HCT116 (cell line): ENCODE data around the gene KYNU.

Source experiments
- ELF1 ChIP-seq: IDR thresholded peaks from 2 replicates; pipeline ENCODE4 v1.6.1; 2012; ENCODE audit warnings: low read depth, borderline replicate concordance
- EZH2 ChIP-seq: fragments of 200-600 bp; sonication (generic); IDR thresholded peaks from 2 replicates; pipeline ENCODE4 v1.6.1; 2017; ENCODE audit warnings: antibody characterized with exemption, mixed run types
- EZH2phosphoT487 ChIP-seq: fragments of 200-600 bp; IDR thresholded peaks from 2 replicates; pipeline ENCODE4 v1.6.1; 2018; ENCODE audit warnings: antibody characterized with exemption, borderline replicate concordance
- FOSL1 ChIP-seq: IDR thresholded peaks from 2 replicates; pipeline ENCODE4 v1.6.1; 2012; ENCODE audit warnings: low read depth
- JUND ChIP-seq: IDR thresholded peaks from 2 replicates; pipeline ENCODE4 v1.6.1; 2012
- POLR2A ChIP-seq: IDR thresholded peaks from 2 replicates; pipeline ENCODE4 v1.7.0; 2011; ENCODE audit warnings: borderline replicate concordance; ENCODE audit not compliant: insufficient read depth, insufficient read length; ENCODE audit errors: extremely low read depth
- RAD21 ChIP-seq: IDR thresholded peaks from 2 replicates; pipeline ENCODE4 v1.6.1; 2012; ENCODE audit warnings: low read depth, mild to moderate bottlenecking
- SIN3A ChIP-seq: IDR thresholded peaks from 2 replicates; pipeline ENCODE4 v1.6.1; 2012; ENCODE audit warnings: low read depth
- SP1 ChIP-seq: IDR thresholded peaks from 2 replicates; pipeline ENCODE4 v1.6.1; 2012; ENCODE audit warnings: low read depth
- YY1 ChIP-seq: IDR thresholded peaks from 2 replicates; pipeline ENCODE4 v1.6.1; 2011; ENCODE audit warnings: low read length, low read depth, moderate library complexity, mild to moderate bottlenecking; ENCODE audit not compliant: insufficient replicate concordance; ENCODE audit errors: extremely low read depth
- TF ChIP-seq, protein P1 (sequence below), 3 experiments: fragments of 200-600 bp in 1 of 3; sonication (generic) in 1 of 3; IDR thresholded peaks in 2 of 3; conservative IDR thresholded peaks in 1 of 3; 2 replicates each; pipeline ENCODE4 v1.5.1; 2012 to 2017; ENCODE audit warnings: low read depth in 2 of 3, low read length in 2 of 3, antibody characterized with exemption in 1 of 3, borderline replicate concordance in 1 of 3, control low read depth in 1 of 3, mild to moderate bottlenecking in 1 of 3, mixed read lengths in 1 of 3, mixed run types in 1 of 3, moderate library complexity in 1 of 3; ENCODE audit not compliant: insufficient read depth in 1 of 3
- TF ChIP-seq, protein P2 (sequence below): IDR thresholded peaks from 2 replicates; pipeline ENCODE4 v1.6.1; 2012
- TF ChIP-seq, protein P3 (sequence below): IDR thresholded peaks from 2 replicates; pipeline ENCODE4 v1.6.1; 2012; ENCODE audit warnings: low read depth

DNA sequence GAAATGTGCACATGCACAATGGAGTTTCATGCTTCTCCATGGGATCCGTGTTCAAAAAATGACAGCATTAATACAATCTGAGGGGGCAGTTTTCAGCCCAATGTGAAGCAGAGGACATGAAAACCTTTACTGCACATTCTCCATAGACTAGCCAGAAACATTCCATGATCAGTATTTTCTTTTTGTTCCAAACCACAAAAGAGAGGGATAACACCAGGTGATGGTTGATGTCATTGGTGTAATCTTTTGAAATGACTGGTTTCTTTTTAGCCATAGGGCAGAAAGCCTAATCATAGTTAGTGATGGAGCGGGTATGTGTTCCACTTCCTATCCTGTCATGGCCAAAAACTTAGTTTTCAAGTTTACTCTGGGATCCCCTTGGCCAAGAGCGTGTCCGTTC, 1.8 kb upstream of the KYNU start:
- TF ChIP-seq EZH2 (no peak), FOSL1 (no peak), POLR2A (no peak), SP1 (no peak), JUND (no peak), ELF1 (no peak), SIN3A (no peak), RAD21 (no peak), YY1 (no peak), EZH2phosphoT487 (no peak)
- TF ChIP-seq, protein P1, sequence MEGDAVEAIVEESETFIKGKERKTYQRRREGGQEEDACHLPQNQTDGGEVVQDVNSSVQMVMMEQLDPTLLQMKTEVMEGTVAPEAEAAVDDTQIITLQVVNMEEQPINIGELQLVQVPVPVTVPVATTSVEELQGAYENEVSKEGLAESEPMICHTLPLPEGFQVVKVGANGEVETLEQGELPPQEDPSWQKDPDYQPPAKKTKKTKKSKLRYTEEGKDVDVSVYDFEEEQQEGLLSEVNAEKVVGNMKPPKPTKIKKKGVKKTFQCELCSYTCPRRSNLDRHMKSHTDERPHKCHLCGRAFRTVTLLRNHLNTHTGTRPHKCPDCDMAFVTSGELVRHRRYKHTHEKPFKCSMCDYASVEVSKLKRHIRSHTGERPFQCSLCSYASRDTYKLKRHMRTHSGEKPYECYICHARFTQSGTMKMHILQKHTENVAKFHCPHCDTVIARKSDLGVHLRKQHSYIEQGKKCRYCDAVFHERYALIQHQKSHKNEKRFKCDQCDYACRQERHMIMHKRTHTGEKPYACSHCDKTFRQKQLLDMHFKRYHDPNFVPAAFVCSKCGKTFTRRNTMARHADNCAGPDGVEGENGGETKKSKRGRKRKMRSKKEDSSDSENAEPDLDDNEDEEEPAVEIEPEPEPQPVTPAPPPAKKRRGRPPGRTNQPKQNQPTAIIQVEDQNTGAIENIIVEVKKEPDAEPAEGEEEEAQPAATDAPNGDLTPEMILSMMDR (IDR thresholded peaks at IDR 0.05 in 2 of 3, conservative IDR thresholded peaks at IDR 0.05 in 1 of 3; ENCODE audit: borderline replicate concordance in 1 of 3, insufficient read depth in 1 of 3, low read depth in 2 of 3, low read length in 2 of 3) = no peak
- TF ChIP-seq, protein P2, sequence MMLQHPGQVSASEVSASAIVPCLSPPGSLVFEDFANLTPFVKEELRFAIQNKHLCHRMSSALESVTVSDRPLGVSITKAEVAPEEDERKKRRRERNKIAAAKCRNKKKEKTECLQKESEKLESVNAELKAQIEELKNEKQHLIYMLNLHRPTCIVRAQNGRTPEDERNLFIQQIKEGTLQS = no peak
- TF ChIP-seq, protein P3, sequence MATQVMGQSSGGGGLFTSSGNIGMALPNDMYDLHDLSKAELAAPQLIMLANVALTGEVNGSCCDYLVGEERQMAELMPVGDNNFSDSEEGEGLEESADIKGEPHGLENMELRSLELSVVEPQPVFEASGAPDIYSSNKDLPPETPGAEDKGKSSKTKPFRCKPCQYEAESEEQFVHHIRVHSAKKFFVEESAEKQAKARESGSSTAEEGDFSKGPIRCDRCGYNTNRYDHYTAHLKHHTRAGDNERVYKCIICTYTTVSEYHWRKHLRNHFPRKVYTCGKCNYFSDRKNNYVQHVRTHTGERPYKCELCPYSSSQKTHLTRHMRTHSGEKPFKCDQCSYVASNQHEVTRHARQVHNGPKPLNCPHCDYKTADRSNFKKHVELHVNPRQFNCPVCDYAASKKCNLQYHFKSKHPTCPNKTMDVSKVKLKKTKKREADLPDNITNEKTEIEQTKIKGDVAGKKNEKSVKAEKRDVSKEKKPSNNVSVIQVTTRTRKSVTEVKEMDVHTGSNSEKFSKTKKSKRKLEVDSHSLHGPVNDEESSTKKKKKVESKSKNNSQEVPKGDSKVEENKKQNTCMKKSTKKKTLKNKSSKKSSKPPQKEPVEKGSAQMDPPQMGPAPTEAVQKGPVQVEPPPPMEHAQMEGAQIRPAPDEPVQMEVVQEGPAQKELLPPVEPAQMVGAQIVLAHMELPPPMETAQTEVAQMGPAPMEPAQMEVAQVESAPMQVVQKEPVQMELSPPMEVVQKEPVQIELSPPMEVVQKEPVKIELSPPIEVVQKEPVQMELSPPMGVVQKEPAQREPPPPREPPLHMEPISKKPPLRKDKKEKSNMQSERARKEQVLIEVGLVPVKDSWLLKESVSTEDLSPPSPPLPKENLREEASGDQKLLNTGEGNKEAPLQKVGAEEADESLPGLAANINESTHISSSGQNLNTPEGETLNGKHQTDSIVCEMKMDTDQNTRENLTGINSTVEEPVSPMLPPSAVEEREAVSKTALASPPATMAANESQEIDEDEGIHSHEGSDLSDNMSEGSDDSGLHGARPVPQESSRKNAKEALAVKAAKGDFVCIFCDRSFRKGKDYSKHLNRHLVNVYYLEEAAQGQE = no peak
